Right hindlimb (tissue), 1 donor: Measurements from ENCODE around the gene PPP1R1B.

Experiments used
- DNase-seq: peaks from one replicate; pipeline ENCODE4 v3.0.0-alpha.2; 2018

The PPP1R1B gene

DNA sequence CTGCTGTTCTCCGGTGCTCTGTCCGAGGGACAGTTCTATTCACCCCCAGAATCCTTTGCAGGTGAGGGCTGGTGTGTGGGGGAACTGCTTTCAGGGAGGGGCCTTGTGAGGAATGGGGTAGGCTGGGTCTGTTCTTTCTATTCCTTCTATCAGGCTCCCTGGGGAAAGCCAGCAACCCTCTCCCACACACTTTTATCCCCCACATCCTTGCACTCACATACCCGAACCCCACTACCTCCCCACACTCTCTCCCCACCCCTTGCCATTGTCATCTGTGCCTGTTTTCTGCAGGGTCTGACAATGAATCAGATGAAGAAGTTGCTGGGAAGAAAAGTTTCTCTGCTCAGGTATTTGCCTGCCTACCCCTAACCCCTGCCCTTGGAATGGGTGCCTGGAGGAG is 32.0 kb downstream of the PPP1R1B start:
- DNase-seq = no peak

DNA sequence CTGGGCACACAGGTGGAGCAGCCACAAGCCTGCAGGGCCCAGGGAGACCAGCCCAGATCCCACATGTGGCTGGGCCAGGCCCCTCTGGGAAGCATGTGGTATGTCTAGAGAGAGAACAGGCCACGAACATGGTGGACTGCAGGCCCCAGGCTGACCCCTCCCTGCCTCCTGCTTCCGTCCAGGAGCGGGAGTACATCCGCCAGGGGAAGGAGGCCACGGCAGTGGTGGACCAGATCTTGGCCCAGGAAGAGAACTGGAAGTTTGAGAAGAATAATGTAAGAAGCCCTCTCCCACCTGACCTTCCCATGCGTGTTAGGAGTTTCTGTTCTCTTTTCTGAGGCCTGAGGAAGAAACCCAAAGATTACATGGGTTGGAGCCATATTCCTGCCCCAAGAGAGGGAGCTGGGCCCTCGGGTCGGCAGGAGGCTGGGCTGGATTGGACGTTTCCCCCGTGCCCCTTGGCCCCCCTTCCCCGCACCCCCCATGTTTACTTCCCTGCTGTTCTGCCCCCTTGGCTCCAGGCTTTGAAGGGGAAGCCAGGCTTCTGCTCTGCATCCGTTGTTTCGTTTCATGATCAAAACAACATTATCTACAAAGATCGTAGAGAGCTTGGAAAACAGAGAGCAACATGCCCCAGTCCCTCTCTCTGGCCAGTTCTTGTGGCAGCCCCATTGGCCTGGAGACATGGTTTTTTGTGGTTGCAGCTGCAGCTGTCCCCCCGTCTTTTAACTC is 32.7 kb downstream of the PPP1R1B start:
- no peak for DNase-seq

DNA sequence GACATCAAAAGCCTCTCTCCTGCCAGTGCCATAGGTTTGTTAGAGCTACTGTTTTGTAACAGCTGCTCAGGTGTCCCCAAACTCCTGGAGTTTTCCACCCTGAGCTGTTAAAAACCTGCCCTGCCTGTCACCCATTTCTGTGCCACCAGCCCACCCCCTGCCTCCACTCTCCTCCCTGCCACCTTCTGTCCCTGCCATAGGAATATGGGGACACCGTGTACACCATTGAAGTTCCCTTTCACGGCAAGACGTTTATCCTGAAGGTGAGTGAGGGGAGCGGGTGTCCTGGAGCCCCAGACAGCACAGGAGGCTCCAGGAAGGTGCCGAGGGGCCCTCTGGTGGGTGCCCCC is 33.2 kb downstream of the PPP1R1B start:
- DNase-seq = no peak

DNA sequence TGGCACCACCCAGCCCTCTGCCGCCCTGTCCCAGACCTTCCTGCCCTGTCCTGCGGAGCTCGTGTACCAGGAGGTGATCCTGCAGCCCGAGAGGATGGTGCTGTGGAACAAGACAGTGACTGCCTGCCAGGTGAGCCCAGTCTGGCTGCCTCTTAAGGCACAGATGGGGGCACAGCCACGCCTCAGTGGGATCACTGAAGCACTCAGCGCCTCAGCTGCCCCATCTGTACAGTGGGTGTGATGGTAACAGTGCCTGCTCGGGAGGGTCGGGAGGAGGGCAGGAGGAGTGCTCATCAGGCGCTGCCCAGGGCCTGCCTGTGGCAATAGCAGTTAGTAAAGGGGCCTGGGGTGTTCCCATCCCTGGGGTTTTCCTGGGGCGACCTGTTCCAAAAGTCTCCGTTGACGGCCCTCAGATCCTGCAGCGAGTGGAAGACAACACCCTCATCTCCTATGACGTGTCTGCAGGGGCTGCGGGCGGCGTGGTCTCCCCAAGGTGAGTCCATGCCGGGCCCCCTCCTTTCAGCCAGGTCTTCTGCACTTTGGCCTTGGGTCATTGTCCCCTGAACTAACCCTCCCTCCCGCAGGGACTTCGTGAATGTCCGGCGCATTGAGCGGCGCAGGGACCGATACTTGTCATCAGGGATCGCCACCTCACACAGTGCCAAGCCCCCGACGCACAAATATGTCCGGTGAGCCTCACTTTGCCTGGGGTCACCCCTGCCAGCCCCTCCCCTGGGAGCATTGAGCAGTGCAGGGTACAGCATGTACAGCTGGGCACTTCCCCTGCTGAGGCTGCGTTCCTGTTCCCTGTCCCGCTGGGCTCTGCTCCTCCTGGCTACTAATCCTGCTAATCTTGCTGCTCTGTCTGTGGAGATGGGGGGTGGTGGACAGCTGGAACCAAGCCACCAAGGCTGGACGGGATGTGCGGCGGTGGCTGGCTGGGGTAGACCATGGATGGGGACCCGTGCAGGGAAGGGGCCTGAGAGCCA is 33.9 kb downstream of the PPP1R1B start:
- no peak for DNase-seq

DNA sequence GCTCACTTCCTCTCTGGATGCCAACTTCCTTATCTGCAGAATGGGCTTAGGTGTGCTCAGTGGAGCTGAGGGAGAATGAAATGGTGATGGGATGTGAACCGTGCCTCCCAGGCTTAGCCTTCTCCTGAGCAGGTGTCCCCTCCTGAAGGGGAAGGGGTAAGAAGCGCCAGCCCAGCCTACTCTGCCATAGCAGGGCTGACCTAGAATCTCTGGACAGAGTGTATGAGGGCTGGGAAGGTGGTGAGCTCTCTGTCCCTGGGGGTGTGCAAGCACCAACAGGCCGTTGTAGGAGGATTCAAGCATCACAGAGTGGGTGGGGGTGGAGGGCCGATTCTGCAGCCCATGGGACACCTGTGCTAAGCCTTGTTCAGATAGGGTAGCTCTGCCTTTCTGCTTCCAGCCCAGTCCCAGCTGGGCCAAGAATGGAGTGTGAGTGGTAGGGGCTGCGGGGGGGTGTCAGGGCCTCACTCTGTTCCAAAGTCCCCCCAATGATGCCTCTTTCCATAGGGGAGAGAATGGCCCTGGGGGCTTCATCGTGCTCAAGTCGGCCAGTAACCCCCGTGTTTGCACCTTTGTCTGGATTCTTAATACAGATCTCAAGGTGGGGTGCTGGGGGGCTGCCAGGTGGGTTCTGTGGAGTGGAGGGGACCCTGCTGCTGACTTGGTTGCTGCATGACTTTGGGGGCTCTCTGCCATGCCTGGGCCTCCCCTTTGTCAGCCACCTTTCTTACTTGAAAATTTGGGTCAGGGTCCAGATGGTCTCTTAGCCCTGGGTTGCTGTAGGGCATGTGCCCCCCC is 35.2 kb downstream of the PPP1R1B start:
- DNase-seq = no peak

DNA sequence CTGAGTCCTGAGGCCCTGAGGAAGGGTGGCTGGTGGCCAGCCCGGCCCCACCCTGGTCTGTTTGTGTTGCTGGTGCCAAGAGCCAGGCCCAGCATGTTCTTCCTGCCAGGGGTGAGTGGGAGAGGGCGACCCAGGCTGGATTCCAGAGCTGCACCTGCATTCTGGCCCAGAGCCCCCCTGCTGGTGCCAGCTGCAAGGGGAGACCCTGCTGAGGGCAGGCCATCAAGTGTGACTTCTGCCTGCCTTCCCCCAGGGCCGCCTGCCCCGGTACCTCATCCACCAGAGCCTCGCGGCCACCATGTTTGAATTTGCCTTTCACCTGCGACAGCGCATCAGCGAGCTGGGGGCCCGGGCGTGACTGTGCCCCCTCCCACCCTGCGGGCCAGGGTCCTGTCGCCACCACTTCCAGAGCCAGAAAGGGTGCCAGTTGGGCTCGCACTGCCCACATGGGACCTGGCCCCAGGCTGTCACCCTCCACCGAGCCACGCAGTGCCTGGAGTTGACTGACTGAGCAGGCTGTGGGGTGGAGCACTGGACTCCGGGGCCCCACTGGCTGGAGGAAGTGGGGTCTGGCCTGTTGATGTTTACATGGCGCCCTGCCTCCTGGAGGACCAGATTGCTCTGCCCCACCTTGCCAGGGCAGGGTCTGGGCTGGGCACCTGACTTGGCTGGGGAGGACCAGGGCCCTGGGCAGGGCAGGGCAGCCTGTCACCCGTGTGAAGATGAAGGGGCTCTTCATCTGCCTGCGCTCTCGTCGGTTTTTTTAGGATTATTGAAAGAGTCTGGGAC is 36.0 kb downstream of the PPP1R1B start:
- no peak for DNase-seq

DNA sequence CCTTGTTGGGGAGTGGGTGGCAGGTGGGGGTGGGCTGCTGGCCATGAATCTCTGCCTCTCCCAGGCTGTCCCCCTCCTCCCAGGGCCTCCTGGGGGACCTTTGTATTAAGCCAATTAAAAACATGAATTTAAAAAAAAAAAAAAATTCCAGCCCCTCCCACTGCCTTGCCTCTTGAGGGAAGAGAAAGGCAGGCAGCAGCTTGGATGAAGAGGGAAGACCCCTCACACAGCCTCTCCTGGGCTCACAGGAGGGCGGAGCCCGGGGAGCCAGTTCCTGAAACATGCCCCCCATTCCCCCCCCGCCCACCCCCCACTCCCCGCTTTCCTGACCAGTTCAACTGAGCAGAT is 36.6 kb downstream of the PPP1R1B start:
- no peak for DNase-seq

DNA sequence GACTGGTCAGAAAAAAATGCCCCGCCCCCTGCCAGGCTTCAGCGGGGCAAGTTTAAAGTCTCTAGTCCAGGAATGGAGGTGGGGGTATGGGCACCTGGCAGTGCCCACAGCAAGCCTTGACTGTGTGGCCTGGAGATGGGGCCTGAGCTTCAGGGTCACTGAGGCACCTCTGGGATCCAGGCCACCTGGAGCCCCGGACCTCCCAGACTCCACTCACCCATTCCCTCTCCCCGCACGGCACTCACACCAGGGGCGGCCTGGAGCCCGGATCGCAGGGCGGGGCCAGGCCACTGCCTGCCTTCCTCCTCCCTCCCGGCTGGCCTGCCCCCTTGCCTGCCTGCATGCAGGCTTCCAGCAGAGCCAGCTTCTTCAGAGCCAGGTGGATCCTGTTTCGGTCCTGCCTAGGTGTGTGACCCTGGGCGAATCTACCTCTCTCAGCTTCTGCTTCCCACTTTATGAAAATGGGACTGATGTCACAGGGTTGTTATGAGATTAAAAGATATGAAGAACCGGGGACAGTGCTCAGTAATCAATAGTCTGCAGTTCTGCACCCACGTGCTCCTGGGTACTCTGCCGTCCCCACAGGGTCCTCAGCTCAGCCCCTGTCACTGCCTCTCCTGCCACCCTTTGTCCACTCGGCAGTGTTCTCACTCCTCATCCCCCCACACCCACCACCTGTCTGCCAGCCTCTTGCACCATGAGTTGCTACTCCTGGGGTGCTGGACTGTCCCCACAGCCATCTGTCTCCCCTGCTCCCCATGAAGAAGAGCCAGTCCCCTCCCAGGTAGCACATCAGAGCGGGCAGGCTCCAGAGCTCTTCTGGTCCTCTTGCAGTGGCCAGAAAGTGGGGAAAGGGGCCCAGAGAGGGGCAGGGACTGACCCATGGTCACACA is 37.2 kb downstream of the PPP1R1B start:
- no peak for DNase-seq

DNA sequence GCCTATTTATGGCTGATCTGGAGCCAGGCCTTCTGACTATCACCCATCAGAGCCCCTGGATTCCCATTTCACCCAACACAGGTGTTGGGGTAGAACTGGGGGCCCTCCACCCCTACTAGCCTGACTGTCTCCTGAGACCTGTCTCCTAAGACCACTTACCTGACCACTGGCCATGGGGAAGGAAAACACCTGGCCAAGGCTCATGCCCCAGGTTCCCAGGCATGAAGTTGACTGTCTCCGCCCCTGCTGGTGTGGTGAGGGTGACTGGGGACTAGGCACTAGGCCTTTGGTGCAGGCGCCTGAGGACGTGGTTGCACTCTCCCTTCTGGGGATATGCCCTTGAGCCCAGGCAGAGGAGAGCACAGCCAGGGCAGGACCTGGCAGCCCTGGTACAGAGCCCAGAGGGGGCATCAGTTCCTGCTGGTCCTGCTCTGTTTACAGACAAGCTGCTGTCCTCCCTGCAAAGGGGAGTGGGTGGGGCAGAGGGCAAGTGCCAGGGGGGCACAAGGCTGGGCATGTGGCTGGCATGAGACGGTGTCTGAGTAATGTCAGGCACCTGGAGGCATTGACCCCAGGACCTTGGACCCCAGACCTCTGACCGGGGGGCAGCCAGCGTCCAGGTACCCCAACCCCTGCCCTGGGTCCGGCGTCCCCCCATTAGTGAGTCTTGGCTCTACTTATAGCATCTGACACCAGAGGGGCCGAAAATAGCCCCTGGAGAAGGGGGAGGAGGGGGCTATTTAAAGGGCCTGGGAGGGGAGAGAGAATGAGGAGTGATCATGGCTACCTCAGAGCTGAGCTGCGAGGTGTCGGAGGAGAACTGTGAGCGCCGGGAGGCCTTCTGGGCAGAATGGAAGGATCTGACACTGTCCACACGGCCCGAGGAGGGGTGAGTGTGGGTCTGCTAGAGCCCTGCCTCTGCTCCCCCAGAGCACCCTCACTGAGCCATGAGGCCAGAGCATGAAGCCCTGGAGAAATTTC is 38.1 kb downstream of the PPP1R1B start, which contains the start of gene TCAP:
TCAP (plus strand) TSS at position 769 of the 981 bp plus-strand sequence; CDS start at position 780, 11 bp downstream.
- no peak for DNase-seq

DNA sequence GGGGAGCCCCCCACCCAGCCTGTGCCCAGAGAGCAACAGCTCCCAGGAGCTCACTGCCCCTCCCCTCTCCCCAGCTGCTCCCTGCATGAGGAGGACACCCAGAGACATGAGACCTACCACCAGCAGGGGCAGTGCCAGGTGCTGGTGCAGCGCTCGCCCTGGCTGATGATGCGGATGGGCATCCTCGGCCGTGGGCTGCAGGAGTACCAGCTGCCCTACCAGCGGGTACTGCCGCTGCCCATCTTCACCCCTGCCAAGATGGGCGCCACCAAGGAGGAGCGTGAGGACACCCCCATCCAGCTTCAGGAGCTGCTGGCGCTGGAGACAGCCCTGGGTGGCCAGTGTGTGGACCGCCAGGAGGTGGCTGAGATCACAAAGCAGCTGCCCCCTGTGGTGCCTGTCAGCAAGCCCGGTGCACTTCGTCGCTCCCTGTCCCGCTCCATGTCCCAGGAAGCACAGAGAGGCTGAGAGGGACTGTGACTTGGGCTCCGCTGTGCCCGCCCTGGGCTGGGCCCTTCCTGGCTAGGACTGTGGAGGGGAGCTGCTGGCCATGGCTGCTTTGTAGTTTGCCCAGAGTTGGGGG is 39.0 kb downstream of the PPP1R1B start:
- DNase-seq = no peak

DNA sequence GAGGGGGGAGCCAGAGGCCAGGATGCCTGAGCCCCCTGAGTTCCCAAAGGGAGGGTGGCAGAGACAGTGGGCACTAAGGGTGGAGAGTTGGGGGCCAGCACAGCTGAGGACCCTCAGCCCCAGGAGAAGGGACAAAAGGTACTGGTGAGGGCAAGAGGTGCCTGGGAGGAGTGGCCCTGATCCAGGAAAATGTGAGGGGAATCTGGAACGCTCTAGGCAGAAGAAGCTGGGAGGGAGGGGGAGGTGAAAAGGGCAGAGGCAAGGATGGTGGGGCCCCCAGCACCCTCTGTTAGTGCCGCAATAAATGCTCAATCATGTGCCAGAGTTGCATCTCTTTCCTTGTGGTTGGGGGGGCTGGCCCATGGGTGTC is 39.5 kb downstream of the PPP1R1B start:
- no peak for DNase-seq

DNA sequence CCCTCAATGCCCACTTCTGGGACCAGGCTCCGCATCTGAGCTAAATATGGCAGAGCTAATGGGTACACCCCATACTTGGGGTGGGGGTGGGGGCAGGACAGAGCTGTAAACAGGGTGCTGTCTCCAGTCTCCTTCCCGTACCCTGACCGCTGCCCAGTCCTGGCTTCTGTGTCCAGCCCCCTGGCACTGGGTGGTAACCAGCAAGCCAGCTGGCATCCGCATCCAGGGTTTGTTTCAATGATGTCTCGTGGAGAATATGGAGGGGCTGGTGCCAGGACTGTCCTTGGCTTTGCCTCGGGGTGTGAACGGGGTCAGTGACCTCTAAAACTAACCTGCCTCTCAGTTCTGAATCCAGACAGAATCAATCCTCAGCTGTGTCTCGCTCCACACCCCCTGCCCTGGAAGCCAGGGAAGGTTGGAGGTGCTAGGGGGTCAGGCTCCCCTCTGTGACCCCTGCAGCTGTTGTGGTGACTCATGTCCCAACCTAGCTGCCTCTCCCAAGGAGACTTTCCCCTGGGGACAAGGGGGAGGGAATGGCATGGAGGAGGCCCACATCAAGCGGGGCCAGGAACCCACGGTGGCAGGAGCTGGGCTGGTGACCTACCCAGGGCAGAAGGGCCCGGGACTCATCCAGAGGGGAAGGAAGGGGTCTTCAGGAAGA is 40.0 kb downstream of the PPP1R1B start:
- DNase-seq = no peak

DNA sequence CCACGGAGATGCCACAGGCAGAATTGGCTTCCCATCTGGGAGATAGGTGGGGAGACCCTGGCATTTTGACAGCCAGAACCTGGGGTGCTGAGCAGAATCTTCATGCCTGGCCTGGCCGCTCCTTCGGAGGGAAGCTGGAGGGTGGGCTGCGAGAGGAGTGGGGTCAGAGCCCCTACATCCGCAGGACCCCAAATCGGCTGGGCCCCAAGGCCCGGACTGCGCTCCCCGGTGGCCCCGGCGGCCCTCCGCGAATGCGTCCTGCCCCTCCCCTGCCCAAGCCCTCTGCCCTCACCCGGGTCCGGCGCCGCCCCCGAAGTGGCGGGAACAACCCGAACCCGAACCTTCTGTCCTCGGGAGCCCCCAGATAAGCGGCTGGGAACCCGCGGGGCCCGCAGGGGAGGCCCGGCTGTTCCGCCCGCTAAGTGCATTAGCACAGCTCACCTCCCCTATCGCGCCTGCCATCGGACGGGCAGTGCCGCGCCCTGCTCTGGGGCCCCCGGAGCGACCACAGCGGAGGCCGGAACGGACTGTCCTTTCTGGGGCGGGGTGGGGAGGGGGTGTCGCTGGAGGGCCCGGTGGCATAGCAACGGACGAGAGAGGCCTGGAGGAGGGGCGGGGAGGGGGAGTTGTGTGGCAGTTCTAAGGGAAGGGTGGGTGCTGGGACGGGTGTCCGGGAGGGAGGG is 40.7 kb downstream of the PPP1R1B start:
- no peak for DNase-seq

DNA sequence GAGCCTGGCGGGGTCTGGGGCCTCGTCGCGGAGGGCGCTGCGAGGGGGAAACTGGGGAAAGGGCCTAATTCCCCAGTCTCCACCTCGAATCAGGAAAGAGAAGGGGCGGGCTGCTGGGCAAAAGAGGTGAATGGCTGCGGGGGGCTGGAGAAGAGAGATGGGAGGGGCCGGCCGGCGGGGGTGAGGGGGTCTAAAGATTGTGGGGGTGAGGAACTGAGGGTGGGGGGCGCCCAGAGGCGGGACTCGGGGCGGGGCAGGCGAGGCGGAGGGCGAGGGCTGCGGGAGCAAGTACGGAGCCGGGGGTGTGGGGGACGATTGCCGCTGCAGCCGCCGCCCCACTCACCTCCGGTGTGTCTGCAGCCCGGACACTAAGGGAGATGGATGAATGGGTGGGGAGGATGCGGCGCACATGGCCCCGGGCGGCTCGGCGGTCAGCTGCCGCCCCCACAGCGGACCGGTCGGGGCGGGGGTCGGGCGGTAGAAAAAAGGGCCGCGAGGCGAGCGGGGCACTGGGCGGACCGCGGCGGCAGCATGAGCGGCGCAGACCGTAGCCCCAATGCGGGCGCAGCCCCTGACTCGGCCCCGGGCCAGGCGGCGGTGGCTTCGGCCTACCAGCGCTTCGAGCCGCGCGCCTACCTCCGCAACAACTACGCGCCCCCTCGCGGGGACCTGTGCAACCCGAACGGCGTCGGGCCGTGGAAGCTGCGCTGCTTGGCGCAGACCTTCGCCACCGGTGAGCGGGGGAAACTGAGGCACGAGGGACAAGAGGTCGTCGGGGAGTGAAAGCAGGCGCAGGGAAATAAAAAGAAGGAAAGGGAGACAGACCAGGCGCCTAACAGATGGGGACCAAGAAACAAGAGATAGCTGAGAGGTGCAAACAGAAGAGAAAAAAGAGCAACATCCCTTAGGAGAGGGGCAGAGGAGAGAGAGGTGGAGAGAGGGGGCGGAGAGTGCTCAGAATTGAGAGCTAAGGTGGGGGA is 41.5 kb downstream of the PPP1R1B start, which contains the start of gene PNMT:
PNMT (plus strand) TSS at position 509 of the 980 bp plus-strand sequence; CDS start at position 532, 23 bp downstream.
- peak; percentile 75 for DNase-seq

DNA sequence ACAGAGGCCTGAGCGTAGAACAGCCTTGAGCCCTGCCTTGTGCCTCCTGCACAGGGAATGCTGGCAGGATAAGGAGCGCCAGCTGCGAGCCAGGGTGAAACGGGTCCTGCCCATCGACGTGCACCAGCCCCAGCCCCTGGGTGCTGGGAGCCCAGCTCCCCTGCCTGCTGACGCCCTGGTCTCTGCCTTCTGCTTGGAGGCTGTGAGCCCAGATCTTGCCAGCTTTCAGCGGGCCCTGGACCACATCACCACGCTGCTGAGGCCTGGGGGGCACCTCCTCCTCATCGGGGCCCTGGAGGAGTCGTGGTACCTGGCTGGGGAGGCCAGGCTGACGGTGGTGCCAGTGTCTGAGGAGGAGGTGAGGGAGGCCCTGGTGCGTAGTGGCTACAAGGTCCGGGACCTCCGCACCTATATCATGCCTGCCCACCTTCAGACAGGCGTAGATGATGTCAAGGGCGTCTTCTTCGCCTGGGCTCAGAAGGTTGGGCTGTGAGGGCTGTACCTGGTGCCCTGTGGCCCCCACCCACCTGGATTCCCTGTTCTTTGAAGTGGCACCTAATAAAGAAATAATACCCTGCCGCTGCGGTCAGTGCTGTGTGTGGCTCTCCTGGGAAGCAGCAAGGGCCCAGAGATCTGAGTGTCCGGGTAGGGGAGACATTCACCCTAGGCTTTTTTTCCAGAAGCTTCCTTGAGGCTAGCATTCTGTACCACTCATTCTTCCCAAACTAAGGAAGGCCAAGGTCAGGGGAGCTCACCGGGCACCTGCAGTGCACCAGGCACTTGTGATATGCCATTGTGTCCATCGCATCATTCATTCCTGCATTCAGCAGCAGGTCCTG is 43.4 kb downstream of the PPP1R1B start:
- no peak for DNase-seq

DNA sequence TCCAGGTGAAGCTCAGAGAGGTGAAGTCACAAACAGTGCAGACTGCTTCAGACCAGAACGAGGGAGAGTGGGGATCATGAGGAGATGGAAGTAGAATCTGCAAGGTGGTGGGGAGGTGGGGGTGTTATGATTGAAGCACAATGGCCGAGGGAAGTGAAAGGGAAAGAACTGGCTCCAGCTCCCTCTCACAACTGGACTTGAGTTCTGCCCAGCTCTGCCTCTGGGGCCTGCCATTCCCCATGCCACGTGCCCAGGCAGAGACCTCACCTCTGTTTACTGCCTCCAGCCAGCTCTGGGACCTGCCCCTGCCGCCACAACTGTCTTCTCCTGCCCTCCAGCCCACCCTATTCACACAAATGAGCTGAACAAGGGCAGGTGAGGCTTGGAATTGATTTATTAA is 44.0 kb downstream of the PPP1R1B start:
- no peak for DNase-seq
